GM23338 (cell line): ENCODE measurements around the gene TMEM221. TPM values are rescaled to one million over a fixed set of nuclear protein-coding genes. Genes with fewer than 3 reads are reported as not detected.

ENCODE experiments used
- ATAC-seq: fragments of 200-7000 bp; cut with Tn5 transposase; 3 replicates; pipeline ENCODE4 v1.9.1; 2020
- DNase-seq: peaks from one replicate; pipeline ENCODE4 v3.0.0-alpha.2; 2015; ENCODE audit warnings: low spot score
- H2AFZ ChIP-seq: fragments of 200-600 bp; sonication (generic); 2 replicates; pipeline ENCODE4 v1.8.0; 2016; ENCODE audit warnings: antibody characterized with exemption, mild to moderate bottlenecking, moderate library complexity
- H3F3A ChIP-seq: fragments of 200-600 bp; sonication (generic); replicated peaks from 2 replicates; pipeline ENCODE4 v1.8.0; 2017; ENCODE audit warnings: antibody characterized with exemption, mixed run types, low read depth
- H3K27ac ChIP-seq: fragments of 200-600 bp; sonication (generic); 2 replicates; pipeline ENCODE4 v1.6.1; 2016; ENCODE audit warnings: low read depth
- H3K27me3 ChIP-seq: fragments of 200-600 bp; sonication (generic); 2 replicates; pipeline ENCODE4 v1.8.0; 2016; ENCODE audit warnings: mild to moderate bottlenecking, mixed run types, moderate library complexity; ENCODE audit not compliant: insufficient read depth
- H3K36me3 ChIP-seq: fragments of 200-600 bp; sonication (generic); 2 replicates; pipeline ENCODE4 v1.8.0; 2016; ENCODE audit warnings: mild to moderate bottlenecking; ENCODE audit not compliant: insufficient read depth
- H3K4me1 ChIP-seq: fragments of 200-600 bp; sonication (generic); 2 replicates; pipeline ENCODE4 v1.8.0; 2016; ENCODE audit warnings: mild to moderate bottlenecking, moderate library complexity; ENCODE audit not compliant: insufficient read depth
- H3K4me2 ChIP-seq: fragments of 200-600 bp; sonication (generic); 2 replicates; pipeline ENCODE4 v1.7.1; 2017; ENCODE audit warnings: mixed run types
- H3K4me3 ChIP-seq: fragments of 200-600 bp; sonication (generic); 2 replicates; pipeline ENCODE4 v1.6.1; 2016; ENCODE audit warnings: mixed run types
- H3K79me2 ChIP-seq: fragments of 200-600 bp; sonication (generic); replicated peaks from 2 replicates; pipeline ENCODE4 v1.8.0; 2017; ENCODE audit warnings: mild to moderate bottlenecking; ENCODE audit not compliant: insufficient read depth
- H3K9me2 ChIP-seq: fragments of 200-600 bp; sonication (generic); 2 replicates; pipeline ENCODE4 v1.8.0; 2017; ENCODE audit not compliant: insufficient read depth
- H4K20me1 ChIP-seq: fragments of 200-600 bp; sonication (generic); replicated peaks from 2 replicates; pipeline ENCODE4 v1.8.0; 2017; ENCODE audit warnings: mild to moderate bottlenecking; ENCODE audit not compliant: insufficient read depth
- H3K27ac Mint-ChIP-seq: 2 replicates; pipeline ENCODE4 v1.8.0; 2020; ENCODE audit warnings: inconsistent platforms, mild to moderate bottlenecking, moderate library complexity, mixed read lengths
- H3K27me3 Mint-ChIP-seq: 3 replicates; pipeline ENCODE4 v1.8.0; 2022; ENCODE audit warnings: low read depth, mild to moderate bottlenecking, moderate library complexity, mixed read lengths, inconsistent platforms; ENCODE audit not compliant: insufficient read depth, poor library complexity
- H3K36me3 Mint-ChIP-seq: 3 replicates; pipeline ENCODE4 v1.8.0; 2021; ENCODE audit warnings: low read depth, mild to moderate bottlenecking, inconsistent platforms, moderate library complexity, mixed read lengths
- H3K4me1 Mint-ChIP-seq: 3 replicates; pipeline ENCODE4 v1.8.0; 2020; ENCODE audit warnings: mild to moderate bottlenecking, inconsistent platforms, mixed read lengths
- H3K4me3 Mint-ChIP-seq: 3 replicates; pipeline ENCODE4 v1.8.0; 2021; ENCODE audit warnings: moderate library complexity, mild to moderate bottlenecking, inconsistent platforms, mixed read lengths
- H3K9me3 Mint-ChIP-seq: 3 replicates; pipeline ENCODE4 v1.8.0; 2020; ENCODE audit warnings: moderate library complexity, mild to moderate bottlenecking, inconsistent platforms, mixed read lengths
- CREB1 ChIP-seq: fragments of 250-450 bp; sonication (Bioruptor Pico); IDR thresholded peaks from 2 replicates; pipeline ENCODE4 v1.5.0; 2020; ENCODE audit warnings: low read depth, mild to moderate bottlenecking, moderate library complexity
- CTCF ChIP-seq, 2 experiments: fragments of 200-600 bp in 1 of 2; sonication (generic) in 1 of 2; conservative IDR thresholded peaks; 2 replicates each; pipeline versions ENCODE4 v1.5.1 to v1.6.1; 2016 to 2017; ENCODE audit warnings: antibody characterized with exemption in 2 of 2, low read depth in 2 of 2, mild to moderate bottlenecking in 2 of 2, moderate library complexity in 1 of 2
- JUNB ChIP-seq: IDR thresholded peaks from one replicate; pipeline ENCODE4 v1.6.1; 2016; ENCODE audit warnings: antibody characterized with exemption; ENCODE audit not compliant: unreplicated experiment
- NANOG ChIP-seq: IDR thresholded peaks from 2 replicates; pipeline ENCODE4 v1.6.1; 2016; ENCODE audit warnings: antibody characterized with exemption, borderline replicate concordance
- POLR2AphosphoS5 ChIP-seq: IDR thresholded peaks from 2 replicates; pipeline ENCODE4 v1.6.1; 2016; ENCODE audit warnings: antibody characterized with exemption, low read depth
- STAT1 ChIP-seq: IDR thresholded peaks from one replicate; pipeline ENCODE4 v1.6.1; 2016; ENCODE audit warnings: antibody characterized with exemption; ENCODE audit not compliant: unreplicated experiment
- ZNF114 ChIP-seq: fragments of 250-450 bp; sonication (Bioruptor Pico); IDR thresholded peaks from 2 replicates; pipeline ENCODE4 v1.5.0; 2020; ENCODE audit warnings: mild to moderate bottlenecking, moderate library complexity
- ZNF331 ChIP-seq: fragments of 250-450 bp; sonication (Bioruptor Pico); IDR thresholded peaks from 2 replicates; pipeline ENCODE4 v1.5.0; 2020; ENCODE audit warnings: low read depth, mild to moderate bottlenecking, moderate library complexity
- polyA plus RNA-seq: library from polyadenylated mRNA; unstranded; fragments of >200 nt; fragmentation: Nextera tagmentation; extraction: Ambion mirVana; gene quantifications from 2 replicates; pipeline ENCODE4 v1.2.1, GENCODE V29; 2016
- total RNA-seq: library from RNA; depleted of rRNA; stranded (reverse); fragments of >200 nt; shearing (Covaris generic); gene quantifications from 2 replicates; pipeline ENCODE4 v1.2.3, GENCODE V29; 2014
- TF ChIP-seq, protein P1 (sequence below): IDR thresholded peaks from one replicate; pipeline ENCODE4 v1.6.1; 2018; ENCODE audit warnings: antibody characterized with exemption; ENCODE audit not compliant: unreplicated experiment
- TF ChIP-seq, protein P2 (sequence below): IDR thresholded peaks from 2 replicates; pipeline ENCODE4 v1.6.1; 2016; ENCODE audit warnings: antibody characterized with exemption

Gene TMEM221
- total and polyA plus RNA-seq, 2 experiments from 2014 or later: 0.40 to 0.90 TPM

DNA sequence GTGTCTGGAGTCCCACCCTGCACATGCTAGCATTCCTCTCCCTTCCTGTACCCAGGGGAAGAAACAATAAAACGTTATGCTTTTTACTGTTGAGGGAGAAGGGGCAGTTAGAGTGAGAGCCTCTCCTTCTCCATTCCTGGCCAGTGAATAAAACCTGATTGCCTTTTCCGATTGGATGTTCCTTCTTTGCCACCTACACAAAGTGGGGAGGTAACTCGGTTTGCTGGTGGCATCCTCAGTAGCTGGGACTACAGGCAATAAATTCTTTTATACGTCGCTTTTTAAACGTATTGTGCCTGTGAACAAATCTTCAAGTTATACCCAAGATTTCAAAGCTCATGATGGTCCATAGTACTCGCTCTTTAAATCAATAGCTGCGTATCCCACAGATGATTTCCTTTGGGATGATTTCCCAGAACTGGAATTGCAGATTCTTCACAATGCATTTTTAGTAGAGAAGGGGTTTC is 29.3 kb downstream of the TMEM221 start (continued):
- TF ChIP-seq, protein P1, sequence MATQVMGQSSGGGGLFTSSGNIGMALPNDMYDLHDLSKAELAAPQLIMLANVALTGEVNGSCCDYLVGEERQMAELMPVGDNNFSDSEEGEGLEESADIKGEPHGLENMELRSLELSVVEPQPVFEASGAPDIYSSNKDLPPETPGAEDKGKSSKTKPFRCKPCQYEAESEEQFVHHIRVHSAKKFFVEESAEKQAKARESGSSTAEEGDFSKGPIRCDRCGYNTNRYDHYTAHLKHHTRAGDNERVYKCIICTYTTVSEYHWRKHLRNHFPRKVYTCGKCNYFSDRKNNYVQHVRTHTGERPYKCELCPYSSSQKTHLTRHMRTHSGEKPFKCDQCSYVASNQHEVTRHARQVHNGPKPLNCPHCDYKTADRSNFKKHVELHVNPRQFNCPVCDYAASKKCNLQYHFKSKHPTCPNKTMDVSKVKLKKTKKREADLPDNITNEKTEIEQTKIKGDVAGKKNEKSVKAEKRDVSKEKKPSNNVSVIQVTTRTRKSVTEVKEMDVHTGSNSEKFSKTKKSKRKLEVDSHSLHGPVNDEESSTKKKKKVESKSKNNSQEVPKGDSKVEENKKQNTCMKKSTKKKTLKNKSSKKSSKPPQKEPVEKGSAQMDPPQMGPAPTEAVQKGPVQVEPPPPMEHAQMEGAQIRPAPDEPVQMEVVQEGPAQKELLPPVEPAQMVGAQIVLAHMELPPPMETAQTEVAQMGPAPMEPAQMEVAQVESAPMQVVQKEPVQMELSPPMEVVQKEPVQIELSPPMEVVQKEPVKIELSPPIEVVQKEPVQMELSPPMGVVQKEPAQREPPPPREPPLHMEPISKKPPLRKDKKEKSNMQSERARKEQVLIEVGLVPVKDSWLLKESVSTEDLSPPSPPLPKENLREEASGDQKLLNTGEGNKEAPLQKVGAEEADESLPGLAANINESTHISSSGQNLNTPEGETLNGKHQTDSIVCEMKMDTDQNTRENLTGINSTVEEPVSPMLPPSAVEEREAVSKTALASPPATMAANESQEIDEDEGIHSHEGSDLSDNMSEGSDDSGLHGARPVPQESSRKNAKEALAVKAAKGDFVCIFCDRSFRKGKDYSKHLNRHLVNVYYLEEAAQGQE: no peak
- TF ChIP-seq JUNB: no peak
- TF ChIP-seq CTCF (conservative IDR thresholded peaks at IDR 0.05; ENCODE audit: low read depth in 2 of 2): no peak
- TF ChIP-seq ZNF114: no peak
- no peak for TF ChIP-seq POLR2AphosphoS5

GRCh38 chr19:17418710-17419109 is 29.8 kb downstream of the TMEM221 start:
- H2AFZ ChIP-seq: no peak overlapping the region
- H3K27ac Mint-ChIP-seq: peak overlapping the region; percentile 95; the same call in 1 of the 2 replicates

DNA sequence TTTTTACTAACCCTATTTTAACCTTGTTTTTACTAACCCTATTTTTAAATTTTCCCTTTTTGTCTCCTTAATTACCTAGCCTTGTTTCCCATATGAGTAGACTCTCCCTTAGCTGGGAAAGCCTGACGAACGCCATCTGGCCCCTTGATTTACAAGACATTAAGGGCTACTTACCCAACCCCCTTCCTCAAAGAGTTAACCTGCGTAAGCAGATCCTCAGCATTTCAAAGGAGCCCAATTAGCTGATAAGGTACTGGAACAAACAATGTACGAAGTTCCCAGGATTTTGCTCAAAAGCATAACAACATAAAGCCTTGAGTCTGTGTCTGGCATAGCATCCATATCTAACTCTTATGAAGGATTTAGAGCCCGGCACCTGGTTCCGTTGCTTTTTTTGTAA is 33.3 kb downstream of the TMEM221 start:
- peak; percentile 92 for DNase-seq
- Mint-ChIP-seq H3K4me3 (peak overlapping the region; percentile 67), H3K27ac (peak overlapping the region; percentile 81), H3K9me3 (no peaks in the 10 kb centered on the region), H3K36me3 (peaks cover 11% of the 10 kb centered on the region; the same call in 2 of the 3 replicates), H3K27me3 (peaks cover 34% of the 10 kb centered on the region), H3K4me1 (peaks cover 29% of the 10 kb centered on the region)
- no peak overlapping the region for H2AFZ ChIP-seq
- H3K36me3 ChIP-seq: no peaks in the 10 kb centered on the region
- ATAC-seq: peak; percentile 41
- peak overlapping the region; percentile 71 for H3K4me2 ChIP-seq
- H3K4me3 ChIP-seq: peak overlapping the region; percentile 43
- H3K27ac ChIP-seq: 0 out of 2 replicates have a peak overlapping the region, but pooled peaks have one; percentile 17
- peaks cover 33% of the 10 kb centered on the region for H3K27me3 ChIP-seq
- H3K9me2 ChIP-seq: no peaks in the 10 kb centered on the region
- H3F3A ChIP-seq: 0 out of 2 replicates have a peak, but pooled peaks cover 6% of the 10 kb centered on the region
- no peaks in the 10 kb centered on the region for H3K79me2 ChIP-seq
- peaks cover 30% of the 10 kb centered on the region for H3K4me1 ChIP-seq
- H4K20me1 ChIP-seq: no peaks in the 10 kb centered on the region
- TF ChIP-seq STAT1: no peak
- peak; percentile 24 for TF ChIP-seq JUNB
- TF ChIP-seq CREB1 (CRISPR knock-in tag): peak; percentile 82
- TF ChIP-seq CTCF (conservative IDR thresholded peaks at IDR 0.05; ENCODE audit: low read depth in 2 of 2): no peak
- no peak for TF ChIP-seq ZNF331 (CRISPR knock-in tag)
- TF ChIP-seq, protein P2, sequence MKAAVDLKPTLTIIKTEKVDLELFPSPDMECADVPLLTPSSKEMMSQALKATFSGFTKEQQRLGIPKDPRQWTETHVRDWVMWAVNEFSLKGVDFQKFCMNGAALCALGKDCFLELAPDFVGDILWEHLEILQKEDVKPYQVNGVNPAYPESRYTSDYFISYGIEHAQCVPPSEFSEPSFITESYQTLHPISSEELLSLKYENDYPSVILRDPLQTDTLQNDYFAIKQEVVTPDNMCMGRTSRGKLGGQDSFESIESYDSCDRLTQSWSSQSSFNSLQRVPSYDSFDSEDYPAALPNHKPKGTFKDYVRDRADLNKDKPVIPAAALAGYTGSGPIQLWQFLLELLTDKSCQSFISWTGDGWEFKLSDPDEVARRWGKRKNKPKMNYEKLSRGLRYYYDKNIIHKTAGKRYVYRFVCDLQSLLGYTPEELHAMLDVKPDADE: no peak

More at GRCh38 chr19:17418710-17419109, 29.8 kb downstream of the TMEM221 start:
- Histone ChIP-seq H3K27ac (no peak overlapping the region), H3F3A (0 out of 2 replicates have a peak, but pooled peaks cover 10% of the 10 kb centered on the region), H3K79me2 (no peaks in the 10 kb centered on the region), H3K36me3 (no peaks in the 10 kb centered on the region), H3K4me3 (peak overlapping the region; percentile 46), H3K9me2 (no peaks in the 10 kb centered on the region), H3K4me1 (peaks cover 24% of the 10 kb centered on the region), H3K4me2 (peak overlapping the region; percentile 68), H3K27me3 (peaks cover 30% of the 10 kb centered on the region), H4K20me1 (no peaks in the 10 kb centered on the region)
- no peak for ATAC-seq
- Mint-ChIP-seq H3K27me3 (peaks cover 29% of the 10 kb centered on the region), H3K4me3 (peak overlapping the region; percentile 86), H3K9me3 (no peaks in the 10 kb centered on the region), H3K4me1 (peaks cover 26% of the 10 kb centered on the region), H3K36me3 (peaks cover 6% of the 10 kb centered on the region)
- DNase-seq: no peak
- TF ChIP-seq NANOG: no peak
